ENCODE results near the gene CTNNA3. TPM values are rescaled to one million over a fixed set of nuclear protein-coding genes. Genes with fewer than 3 reads are reported as not detected.
A peak's percentile ranks its signal among the peaks of the same experiment; 100 is the strongest.

Gene CTNNA3
- total and polyA plus RNA-seq, 4 experiments from 2014 or later, result not detected

DNA sequence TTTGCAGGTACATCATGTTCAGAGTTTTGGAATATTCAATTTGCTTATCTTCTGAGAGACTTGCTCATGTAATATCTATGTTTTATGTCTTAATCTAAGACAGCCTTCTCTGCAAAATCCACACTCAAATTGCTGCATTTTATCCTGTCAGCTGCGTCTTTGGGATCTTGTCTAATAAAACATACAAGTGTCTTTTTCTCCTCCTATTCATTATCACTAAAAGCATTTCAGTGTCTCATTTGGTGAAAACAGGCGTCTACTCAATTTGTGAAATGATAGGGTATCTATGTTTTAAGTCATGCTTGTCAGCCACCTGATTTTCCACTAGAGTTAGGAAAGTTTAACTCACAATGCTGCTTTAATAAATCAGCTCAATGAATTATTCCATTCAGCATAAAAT, 882.9 kb downstream of the CTNNA3 start:
- H3K4me3 Mint-ChIP-seq, result no peak overlapping the region
- no peaks in the 10 kb centered on the region for H3K36me3 ChIP-seq (ENCODE audit: insufficient read depth, low read length)
- H3K27me3 ChIP-seq (ENCODE audit: insufficient read depth, low read length), result no peaks in the 10 kb centered on the region
- no peak for DNase-seq
- H3K27me3 Mint-ChIP-seq, result no peaks in the 10 kb centered on the region
- POLR2A ChIA-PET (ENCODE audit: partially characterized antibody), result no interaction called here
- H3K27ac Mint-ChIP-seq, result no peak overlapping the region
- H3K4me3 ChIP-seq (ENCODE audit: low read length in 2 of 2), result no peak overlapping the region
- CTCF ChIA-PET (ENCODE audit: partially characterized antibody), result no interaction called here
- intact Hi-C loops (cut with micrococcal nuclease), result no loop called here
- no peak overlapping the region for H3K27ac ChIP-seq (ENCODE audit: low read depth, low read length)
- no peaks in the 10 kb centered on the region for H3K4me1 Mint-ChIP-seq
- peaks cover 0 to 2% (median 0%) of the 10 kb centered on the region in 8 donors for H3K9me3 Mint-ChIP-seq
- no peaks in the 10 kb centered on the region for H3K4me1 ChIP-seq (ENCODE audit: insufficient read depth, low read length)
- H3K36me3 Mint-ChIP-seq, result no peaks in the 10 kb centered on the region
- H3K9me3 ChIP-seq (ENCODE audit: control insufficient read depth in 1 of 2, low read length in 2 of 2), result no peaks in the 10 kb centered on the region

DNA sequence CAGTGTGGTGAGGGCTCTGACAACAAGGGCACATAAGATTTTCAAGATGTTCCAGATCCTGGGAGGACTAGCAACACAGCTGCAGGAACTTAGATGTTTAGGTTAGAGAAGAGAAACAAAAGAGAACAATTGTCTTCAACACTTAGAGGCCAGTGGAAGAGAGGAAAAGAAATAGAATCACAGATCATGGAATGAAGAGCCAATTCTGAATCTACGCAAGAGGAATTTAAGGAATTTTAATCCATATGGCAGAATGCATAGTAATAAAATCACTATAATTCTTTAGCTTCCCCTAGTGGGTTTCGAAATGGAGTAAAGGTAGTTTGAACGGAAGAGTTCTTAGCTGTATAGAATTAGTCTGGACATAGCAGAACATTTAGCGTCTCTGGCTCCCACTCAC, 884.8 kb downstream of the CTNNA3 start:
- ChIA-PET POLR2A (ENCODE audit: partially characterized antibody) (no interaction called here), CTCF (ENCODE audit: partially characterized antibody) (no interaction called here)
- H3K4me3 ChIP-seq (ENCODE audit: low read length in 2 of 2), result no peak overlapping the region
- DNase-seq, result no peak
- H3K27ac Mint-ChIP-seq, result no peak overlapping the region
- no peaks in the 10 kb centered on the region for H3K4me1 ChIP-seq (ENCODE audit: insufficient read depth, low read length)
- H3K36me3 Mint-ChIP-seq, result no peaks in the 10 kb centered on the region
- H3K9me3 Mint-ChIP-seq, result peaks cover 0 to 2% (median 0%) of the 10 kb centered on the region in 8 donors
- H3K27me3 ChIP-seq (ENCODE audit: insufficient read depth, low read length), result no peaks in the 10 kb centered on the region
- no peaks in the 10 kb centered on the region for H3K4me1 Mint-ChIP-seq
- H3K4me3 Mint-ChIP-seq, result no peak overlapping the region
- H3K27me3 Mint-ChIP-seq, result no peaks in the 10 kb centered on the region
- intact Hi-C loops (cut with micrococcal nuclease), result no loop called here
- H3K9me3 ChIP-seq (ENCODE audit: control insufficient read depth in 1 of 2, low read length in 2 of 2), result no peaks in the 10 kb centered on the region
- no peaks in the 10 kb centered on the region for H3K36me3 ChIP-seq (ENCODE audit: insufficient read depth, low read length)
- H3K27ac ChIP-seq (ENCODE audit: low read depth, low read length), result no peak overlapping the region

DNA sequence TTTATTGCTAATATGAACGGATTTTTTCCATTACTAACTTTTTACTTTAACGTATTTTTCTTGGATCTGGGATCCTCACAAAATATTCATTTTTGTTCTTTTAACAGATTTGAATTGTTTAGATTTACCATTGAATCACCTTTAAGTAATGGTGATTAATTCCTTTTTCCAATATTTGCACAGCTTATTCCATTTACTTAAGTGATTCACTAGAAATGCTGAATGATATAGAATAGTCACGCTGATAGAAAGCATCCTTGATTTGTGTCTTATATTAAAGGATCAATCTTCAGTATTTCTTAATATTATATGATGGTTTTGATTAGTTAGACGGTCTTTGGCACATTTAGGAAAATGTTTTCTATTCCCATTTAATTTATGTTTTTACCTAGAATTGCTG, 886.6 kb downstream of the CTNNA3 start:
- POLR2A ChIA-PET (ENCODE audit: partially characterized antibody), result no interaction called here
- intact Hi-C loops (cut with micrococcal nuclease), result no loop called here
- Histone ChIP-seq H3K4me3 (ENCODE audit: low read length in 2 of 2) (no peak overlapping the region), H3K27ac (ENCODE audit: low read depth, low read length) (no peak overlapping the region), H3K36me3 (ENCODE audit: insufficient read depth, low read length) (no peaks in the 10 kb centered on the region), H3K4me1 (ENCODE audit: insufficient read depth, low read length) (no peaks in the 10 kb centered on the region), H3K27me3 (ENCODE audit: insufficient read depth, low read length) (no peaks in the 10 kb centered on the region), H3K9me3 (ENCODE audit: control insufficient read depth in 1 of 2, low read length in 2 of 2) (no peaks in the 10 kb centered on the region)
- no peaks in the 10 kb centered on the region for H3K27me3 Mint-ChIP-seq
- no peak overlapping the region for H3K4me3 Mint-ChIP-seq
- no peak overlapping the region for H3K27ac Mint-ChIP-seq
- peaks cover 0 to 2% (median 0%) of the 10 kb centered on the region in 8 donors for H3K9me3 Mint-ChIP-seq
- CTCF ChIA-PET (ENCODE audit: partially characterized antibody), result no interaction called here
- H3K36me3 Mint-ChIP-seq, result no peaks in the 10 kb centered on the region
- no peaks in the 10 kb centered on the region for H3K4me1 Mint-ChIP-seq
- no peak for DNase-seq

DNA sequence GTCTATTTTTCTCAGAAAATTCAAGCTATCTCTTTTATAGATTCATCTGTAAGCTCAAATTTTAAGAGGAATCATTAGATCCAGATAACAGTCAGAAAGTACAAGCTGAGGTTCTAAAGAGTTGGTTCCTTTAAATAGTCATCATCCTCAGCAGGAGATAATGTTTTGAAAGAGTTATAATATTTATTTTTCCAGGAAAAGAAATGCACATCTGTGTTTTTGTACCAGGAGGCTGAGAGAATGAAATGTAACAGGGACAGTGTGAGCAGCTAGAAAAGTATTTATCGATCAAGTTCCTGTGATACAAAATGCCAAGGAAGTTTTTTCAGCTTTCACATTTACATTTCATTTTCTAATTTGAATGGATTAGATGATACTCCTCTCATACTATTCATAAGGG, 890.4 kb downstream of the CTNNA3 start:
- H3K4me3 ChIP-seq (ENCODE audit: low read length in 2 of 2), result no peak overlapping the region
- no peaks in the 10 kb centered on the region for H3K9me3 ChIP-seq (ENCODE audit: control insufficient read depth in 1 of 2, low read length in 2 of 2)
- H3K27ac Mint-ChIP-seq, result no peak overlapping the region
- peaks cover 0 to 2% (median 0%) of the 10 kb centered on the region in 8 donors for H3K9me3 Mint-ChIP-seq
- no peaks in the 10 kb centered on the region for H3K27me3 ChIP-seq (ENCODE audit: insufficient read depth, low read length)
- intact Hi-C loops (cut with micrococcal nuclease), result no loop called here
- no peaks in the 10 kb centered on the region for H3K36me3 Mint-ChIP-seq
- no peak overlapping the region for H3K4me3 Mint-ChIP-seq
- DNase-seq, result no peak
- no peaks in the 10 kb centered on the region for H3K36me3 ChIP-seq (ENCODE audit: insufficient read depth, low read length)
- no peaks in the 10 kb centered on the region for H3K4me1 ChIP-seq (ENCODE audit: insufficient read depth, low read length)
- no peak overlapping the region for H3K27ac ChIP-seq (ENCODE audit: low read depth, low read length)
- ChIA-PET POLR2A (ENCODE audit: partially characterized antibody) (no interaction called here), CTCF (ENCODE audit: partially characterized antibody) (no interaction called here)
- H3K4me1 Mint-ChIP-seq, result no peaks in the 10 kb centered on the region
- H3K27me3 Mint-ChIP-seq, result no peaks in the 10 kb centered on the region

DNA sequence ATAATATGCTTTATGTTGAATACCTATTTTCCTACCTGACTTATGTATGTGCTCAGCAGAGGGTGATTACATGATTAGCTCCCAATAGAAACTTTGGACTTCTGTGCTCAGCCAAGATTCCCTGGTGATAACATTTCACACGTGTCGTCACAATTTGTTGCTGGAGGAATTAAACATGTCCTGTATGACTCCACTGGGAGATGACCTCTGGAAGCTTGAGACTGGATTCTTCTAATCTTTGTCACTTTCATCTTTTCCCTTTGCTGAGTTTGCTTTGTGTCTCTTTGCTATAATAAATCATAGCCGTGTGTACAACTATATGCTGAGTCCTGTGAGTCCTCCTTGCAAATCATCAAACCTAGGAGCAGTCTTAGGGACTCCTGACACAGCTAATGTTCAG, 891.0 kb downstream of the CTNNA3 start:
- intact Hi-C loops (cut with micrococcal nuclease), result no loop called here
- no peaks in the 10 kb centered on the region for H3K27me3 ChIP-seq (ENCODE audit: insufficient read depth, low read length)
- DNase-seq, result no peak
- Mint-ChIP-seq H3K36me3 (no peaks in the 10 kb centered on the region), H3K4me1 (no peaks in the 10 kb centered on the region), H3K4me3 (no peak overlapping the region), H3K27ac (no peak overlapping the region), H3K9me3 (peaks cover 0 to 2% (median 0%) of the 10 kb centered on the region in 8 donors), H3K27me3 (no peaks in the 10 kb centered on the region)
- CTCF ChIA-PET (ENCODE audit: partially characterized antibody), result no interaction called here
- no peaks in the 10 kb centered on the region for H3K36me3 ChIP-seq (ENCODE audit: insufficient read depth, low read length)
- POLR2A ChIA-PET (ENCODE audit: partially characterized antibody), result no interaction called here
- no peak overlapping the region for H3K4me3 ChIP-seq (ENCODE audit: low read length in 2 of 2)
- no peak overlapping the region for H3K27ac ChIP-seq (ENCODE audit: low read depth, low read length)
- H3K4me1 ChIP-seq (ENCODE audit: insufficient read depth, low read length), result no peaks in the 10 kb centered on the region
- H3K9me3 ChIP-seq (ENCODE audit: control insufficient read depth in 1 of 2, low read length in 2 of 2), result no peaks in the 10 kb centered on the region

DNA sequence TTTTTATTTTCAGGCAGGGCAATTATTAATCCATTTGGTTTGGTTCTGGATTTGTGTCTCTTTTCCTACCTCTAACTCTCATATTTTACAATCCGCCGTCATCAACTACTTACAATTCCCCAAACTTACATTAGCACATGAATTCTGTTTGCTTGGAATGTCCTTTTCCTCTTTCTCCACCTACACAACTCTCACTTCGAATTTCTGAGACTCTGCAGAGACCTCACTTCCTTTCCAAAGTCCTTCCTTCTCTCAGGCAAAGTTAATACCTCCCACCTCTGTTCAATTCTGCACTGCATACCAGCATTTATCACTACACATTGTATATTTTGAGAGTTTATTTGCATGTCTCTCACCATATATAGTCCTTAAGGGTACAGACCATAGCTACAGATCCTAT, 892.8 kb downstream of the CTNNA3 start:
- no peak for DNase-seq
- intact Hi-C loops (cut with micrococcal nuclease), result no loop called here
- peaks cover 0 to 4% (median 0%) of the 10 kb centered on the region in 4 donors for H3K4me1 Mint-ChIP-seq
- H3K4me3 Mint-ChIP-seq, result no peak overlapping the region
- H3K36me3 Mint-ChIP-seq, result no peaks in the 10 kb centered on the region
- ChIA-PET POLR2A (ENCODE audit: partially characterized antibody) (no interaction called here), CTCF (ENCODE audit: partially characterized antibody) (no interaction called here)
- H3K27ac Mint-ChIP-seq, result no peak overlapping the region
- no peak overlapping the region for H3K27ac ChIP-seq (ENCODE audit: low read depth, low read length)
- no peaks in the 10 kb centered on the region for H3K9me3 ChIP-seq (ENCODE audit: control insufficient read depth in 1 of 2, low read length in 2 of 2)
- no peaks in the 10 kb centered on the region for H3K27me3 ChIP-seq (ENCODE audit: insufficient read depth, low read length)
- no peaks in the 10 kb centered on the region for H3K4me1 ChIP-seq (ENCODE audit: insufficient read depth, low read length)
- no peaks in the 10 kb centered on the region for H3K27me3 Mint-ChIP-seq
- no peak overlapping the region for H3K4me3 ChIP-seq (ENCODE audit: low read length in 2 of 2)
- H3K36me3 ChIP-seq (ENCODE audit: insufficient read depth, low read length), result no peaks in the 10 kb centered on the region
- peaks cover 0 to 2% (median 0%) of the 10 kb centered on the region in 8 donors for H3K9me3 Mint-ChIP-seq

DNA sequence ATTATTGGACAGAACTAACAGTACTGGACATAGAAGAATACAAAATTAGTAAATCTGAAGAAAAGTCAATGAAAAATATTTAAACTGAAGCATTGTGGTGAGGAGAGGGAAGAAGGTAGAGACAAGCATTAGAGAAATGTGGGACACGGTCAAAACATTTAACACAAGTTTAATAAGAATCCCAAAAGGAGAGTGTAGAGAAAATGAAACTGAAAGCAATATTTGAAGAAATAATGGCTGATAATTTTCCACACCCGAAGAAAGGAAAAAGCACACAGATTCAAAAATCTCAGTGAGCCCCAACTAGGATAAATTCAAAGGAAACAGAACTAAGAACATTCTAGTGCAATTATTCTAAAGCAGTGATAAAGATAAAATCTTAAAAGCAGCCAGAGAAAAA, 896.5 kb downstream of the CTNNA3 start:
- POLR2A ChIA-PET (ENCODE audit: partially characterized antibody), result no interaction called here
- Mint-ChIP-seq H3K9me3 (peaks cover 0 to 2% (median 0%) of the 10 kb centered on the region in 8 donors), H3K4me3 (peak overlapping the region in 4 of 8 donors; percentile 5 to 59 (median 23)), H3K36me3 (no peaks in the 10 kb centered on the region), H3K27ac (no peak overlapping the region), H3K27me3 (no peaks in the 10 kb centered on the region), H3K4me1 (peaks cover 0 to 4% (median 0%) of the 10 kb centered on the region in 4 donors)
- no peak for DNase-seq
- no peaks in the 10 kb centered on the region for H3K36me3 ChIP-seq (ENCODE audit: insufficient read depth, low read length)
- no peaks in the 10 kb centered on the region for H3K27me3 ChIP-seq (ENCODE audit: insufficient read depth, low read length)
- H3K4me1 ChIP-seq (ENCODE audit: insufficient read depth, low read length), result no peaks in the 10 kb centered on the region
- H3K9me3 ChIP-seq (ENCODE audit: control insufficient read depth in 1 of 2, low read length in 2 of 2), result no peaks in the 10 kb centered on the region
- CTCF ChIA-PET (ENCODE audit: partially characterized antibody), result no interaction called here
- H3K4me3 ChIP-seq (ENCODE audit: low read length in 2 of 2), result no peak overlapping the region
- intact Hi-C loops (cut with micrococcal nuclease), result no loop called here
- no peak overlapping the region for H3K27ac ChIP-seq (ENCODE audit: low read depth, low read length)

DNA sequence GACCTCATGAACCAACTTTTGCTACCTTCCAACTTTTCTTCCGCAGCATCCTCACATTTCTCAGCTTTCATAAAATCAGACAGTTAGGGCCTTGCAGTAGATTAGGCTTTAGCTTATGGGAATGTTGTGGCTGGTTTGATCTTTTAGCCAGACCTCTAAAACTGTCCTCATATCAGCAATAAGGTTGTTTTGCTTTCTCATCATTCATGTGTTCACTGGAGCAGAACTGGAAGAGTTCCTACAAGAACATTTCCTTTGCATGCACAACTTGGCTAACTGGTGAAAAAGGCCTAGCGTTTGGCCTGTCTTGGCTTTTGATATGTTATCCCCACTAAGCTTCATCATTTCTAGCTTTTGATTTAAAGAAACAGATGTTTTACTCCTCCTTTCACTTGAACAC, 900.1 kb downstream of the CTNNA3 start:
- ChIA-PET CTCF (ENCODE audit: partially characterized antibody) (no interaction called here), POLR2A (ENCODE audit: partially characterized antibody) (no interaction called here)
- intact Hi-C loops (cut with micrococcal nuclease), result no loop called here
- Mint-ChIP-seq H3K36me3 (no peaks in the 10 kb centered on the region), H3K4me1 (peaks cover 0 to 4% (median 0%) of the 10 kb centered on the region in 4 donors), H3K27ac (no peak overlapping the region), H3K4me3 (no peak overlapping the region), H3K9me3 (no peaks in the 10 kb centered on the region), H3K27me3 (no peaks in the 10 kb centered on the region)
- no peak for DNase-seq
- H3K4me1 ChIP-seq (ENCODE audit: insufficient read depth, low read length), result no peaks in the 10 kb centered on the region
- H3K36me3 ChIP-seq (ENCODE audit: insufficient read depth, low read length), result no peaks in the 10 kb centered on the region
- H3K27ac ChIP-seq (ENCODE audit: low read depth, low read length), result no peak overlapping the region
- H3K27me3 ChIP-seq (ENCODE audit: insufficient read depth, low read length), result no peaks in the 10 kb centered on the region
- H3K4me3 ChIP-seq (ENCODE audit: low read length in 2 of 2), result no peak overlapping the region
- H3K9me3 ChIP-seq (ENCODE audit: control insufficient read depth in 1 of 2, low read length in 2 of 2), result no peaks in the 10 kb centered on the region
